ENCODE data around the gene NFYC.

GRCh38 chr1:40662151-40662550 is 29.4 kb upstream of the NFYC start:
- TF ChIP-seq POLR2AphosphoS5 (IDR thresholded peaks at IDR 0.05; ENCODE audit: borderline replicate concordance, low read depth, low read length) = no peak
- no peak for TF ChIP-seq EZH2 (IDR thresholded peaks at IDR 0.05)
- no peak for TF ChIP-seq FOXP2 (optimal IDR thresholded peaks at IDR 0.05; ENCODE audit: control extremely low read depth, extremely low read length, insufficient read depth)
